Activated gamma-delta T cell treated with Interleukin-2 at 50 U/mL for 16 hours (primary cell): Measurements from ENCODE around the gene PLCB2.

Experiments used
- DNase-seq: peaks from one replicate; pipeline ENCODE4 v3.0.0-alpha.2; 2020

Gene PLCB2

DNA sequence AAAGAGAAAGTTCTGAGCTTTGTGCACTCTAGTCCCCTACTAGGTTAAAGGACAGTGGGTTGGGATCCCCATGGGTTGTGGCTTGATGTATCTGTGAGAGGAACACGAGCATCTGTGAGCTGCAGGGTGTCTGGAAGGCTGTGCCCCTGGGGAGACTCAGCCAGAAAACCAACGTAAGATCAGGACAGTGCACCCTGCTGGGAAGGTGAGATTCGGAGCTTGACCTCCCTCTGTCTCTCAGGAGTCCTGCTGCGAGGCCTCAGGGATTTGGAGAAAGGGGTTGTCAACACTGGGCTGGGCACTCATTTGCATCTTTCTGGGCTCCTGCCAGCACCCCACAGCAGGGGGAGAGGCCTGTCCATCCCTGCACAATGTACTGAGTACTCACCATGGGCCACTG lies 40.1 kb downstream of the PLCB2 start:
- DNase-seq, result no peak

DNA sequence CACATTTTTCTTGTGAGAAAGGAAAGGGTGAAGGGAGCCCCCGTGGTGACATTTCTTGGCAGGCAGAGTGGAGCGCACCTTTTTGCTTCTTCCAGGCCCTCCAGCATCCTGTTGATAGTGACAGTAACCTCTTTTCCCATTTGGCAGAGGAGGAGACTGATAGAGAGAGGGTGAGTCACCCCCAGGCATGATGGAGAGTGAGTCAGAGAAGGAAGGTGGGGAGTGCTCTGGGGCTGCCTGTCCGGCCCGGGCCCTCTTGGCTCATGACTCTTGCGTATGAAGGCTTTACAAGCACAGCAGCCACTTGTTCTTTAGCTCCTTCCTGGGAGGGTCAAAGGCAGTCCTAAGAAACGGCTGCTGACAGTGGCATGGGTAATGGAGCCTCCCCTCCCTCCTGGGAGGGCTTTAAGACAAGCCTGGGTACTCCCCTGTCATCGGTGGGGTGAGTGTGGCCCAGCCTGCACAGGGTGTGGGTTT lies 40.9 kb downstream of the PLCB2 start:
- no peak for DNase-seq

DNA sequence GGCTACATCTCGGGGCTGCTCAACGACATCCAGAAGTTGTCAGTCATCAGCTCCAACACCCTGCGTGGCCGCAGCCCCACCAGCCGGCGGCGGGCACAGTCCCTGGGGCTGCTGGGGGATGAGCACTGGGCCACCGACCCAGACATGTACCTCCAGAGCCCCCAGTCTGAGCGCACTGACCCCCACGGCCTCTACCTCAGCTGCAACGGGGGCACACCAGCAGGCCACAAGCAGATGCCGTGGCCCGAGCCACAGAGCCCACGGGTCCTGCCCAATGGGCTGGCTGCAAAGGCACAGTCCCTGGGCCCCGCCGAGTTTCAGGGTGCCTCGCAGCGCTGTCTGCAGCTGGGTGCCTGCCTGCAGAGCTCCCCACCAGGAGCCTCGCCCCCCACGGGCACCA lies 41.9 kb downstream of the PLCB2 start:
- no peak for DNase-seq

DNA sequence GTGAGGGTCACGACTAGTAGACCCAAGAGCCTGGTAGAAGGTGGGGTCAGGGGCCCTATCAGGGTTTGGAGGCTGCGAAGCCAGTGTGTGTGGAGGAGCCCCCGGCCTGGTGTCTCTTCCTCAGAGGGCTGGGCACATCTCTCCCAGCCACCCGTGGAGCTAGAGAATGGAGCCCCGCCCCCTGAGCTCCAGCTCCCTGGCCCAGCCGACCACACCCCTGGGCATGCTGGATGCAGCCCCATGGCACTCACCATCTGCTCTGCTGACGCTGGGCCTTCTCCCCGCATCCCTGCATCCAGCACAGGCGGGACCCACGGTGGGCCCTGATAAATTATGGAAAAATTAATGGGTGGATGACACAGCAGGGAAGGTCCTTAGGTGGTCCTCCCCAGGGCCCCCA lies 42.4 kb downstream of the PLCB2 start:
- no peak for DNase-seq

DNA sequence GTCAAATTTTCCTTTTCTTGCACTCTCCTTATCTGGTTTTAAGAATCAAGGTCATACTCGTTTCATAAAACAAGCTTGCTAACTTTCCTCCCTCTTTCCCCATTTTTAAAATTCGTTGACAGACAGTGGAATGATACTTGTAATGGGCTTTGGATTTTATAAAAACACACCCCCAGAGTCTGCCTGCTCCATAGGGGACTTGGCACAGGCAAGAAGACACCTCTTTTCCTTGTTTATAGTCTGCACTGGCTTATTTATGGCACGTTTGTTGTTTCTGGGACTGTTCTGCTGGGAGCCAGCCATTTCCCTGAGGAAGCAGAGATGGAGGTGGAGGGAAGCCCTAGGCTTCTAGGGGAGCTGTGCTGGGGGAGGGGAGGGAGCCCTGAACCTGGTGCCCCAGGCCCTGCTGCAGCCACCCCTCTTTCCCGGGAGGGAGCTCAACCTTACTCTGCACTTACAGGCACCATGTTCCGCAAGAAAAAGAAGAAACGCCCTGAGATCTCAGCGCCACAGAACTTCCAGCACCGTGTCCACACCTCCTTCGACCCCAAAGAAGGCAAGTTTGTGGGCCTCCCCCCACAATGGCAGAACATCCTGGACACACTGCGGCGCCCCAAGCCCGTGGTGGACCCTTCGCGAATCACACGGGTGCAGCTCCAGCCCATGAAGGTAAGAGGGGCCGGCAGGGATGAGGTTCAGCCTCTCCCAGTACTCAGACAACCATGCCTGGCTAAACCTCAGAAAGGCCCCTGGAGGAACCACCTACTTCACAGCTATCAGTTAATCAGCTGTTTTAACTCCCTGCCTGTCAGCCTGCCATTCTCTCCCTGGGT lies 43.2 kb downstream of the PLCB2 start:
- no peak for DNase-seq

DNA sequence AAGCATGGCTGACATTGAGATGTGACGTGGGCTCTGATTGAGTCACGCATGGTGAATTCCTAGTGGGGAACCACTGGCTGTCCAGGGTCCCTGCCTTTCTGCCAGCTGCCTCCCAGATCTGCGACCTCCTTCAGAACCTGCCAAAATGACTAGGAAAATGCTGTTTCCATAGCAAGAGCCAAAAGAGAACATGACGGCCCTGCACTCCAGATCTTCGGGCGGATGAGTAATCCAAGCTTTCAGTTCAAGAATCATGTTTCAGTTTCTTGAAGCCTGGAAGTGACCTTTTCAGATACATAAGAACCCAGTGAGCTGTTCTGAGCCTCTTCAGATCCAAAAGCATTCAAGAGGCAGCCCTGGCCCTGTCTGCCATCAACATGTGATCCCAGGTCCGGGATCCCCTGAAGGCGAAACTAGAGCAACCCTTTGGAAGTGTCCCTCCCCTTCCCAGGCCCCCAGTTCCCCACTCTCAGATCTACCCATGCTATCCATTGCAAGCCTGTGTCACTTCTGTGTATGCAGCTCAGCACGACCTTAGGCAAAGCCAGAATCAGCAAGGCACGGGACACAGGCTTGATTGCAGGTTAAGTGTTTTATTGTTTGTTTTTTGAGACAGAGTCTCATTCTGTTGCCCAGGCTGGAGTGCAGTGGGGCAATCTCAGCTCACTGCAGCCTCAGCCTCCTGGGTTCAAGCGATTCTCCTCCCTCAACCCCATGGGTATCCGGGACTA lies 44.5 kb downstream of the PLCB2 start:
- DNase-seq, result no peak

DNA sequence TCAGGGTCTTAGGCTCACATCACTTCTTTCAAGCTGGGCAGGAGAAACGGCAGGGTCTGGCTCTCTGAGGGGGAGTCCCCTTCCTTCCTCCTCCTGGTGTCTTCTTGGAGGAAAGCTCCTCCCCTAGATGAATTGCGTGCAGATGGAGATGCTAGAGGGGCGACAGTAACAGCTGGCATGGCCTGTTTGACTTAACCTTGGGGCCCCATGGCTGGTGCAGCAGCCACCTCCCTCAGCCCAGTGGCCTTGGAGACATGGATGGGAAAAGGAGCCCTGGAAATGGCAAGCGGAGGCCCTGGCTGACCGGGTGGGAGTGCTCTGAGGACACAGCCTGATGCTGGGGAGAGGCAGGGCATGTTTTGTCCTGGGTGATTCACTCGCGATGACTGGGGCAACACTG lies 48.7 kb downstream of the PLCB2 start:
- DNase-seq, result no peak

DNA sequence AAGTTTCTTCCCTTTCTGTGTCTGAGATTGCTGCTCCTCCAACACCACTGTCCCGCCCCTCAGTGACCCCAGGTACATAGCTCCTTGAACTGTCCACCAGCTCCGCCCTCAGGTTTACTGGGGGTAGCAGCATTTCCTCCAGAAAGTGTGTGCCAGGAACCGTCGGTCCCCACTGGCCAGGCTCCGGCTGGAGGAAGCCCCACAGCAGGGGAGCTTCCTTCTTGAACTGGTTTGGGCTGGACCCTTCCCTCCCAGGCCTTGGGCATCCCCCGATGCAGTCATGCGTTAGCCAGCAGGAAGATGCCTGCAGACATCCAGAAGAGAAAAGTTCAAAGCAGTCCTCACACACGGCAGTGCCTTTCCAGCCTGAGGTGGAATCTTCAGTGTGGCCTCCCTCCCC lies 49.2 kb downstream of the PLCB2 start:
- no peak for DNase-seq

DNA sequence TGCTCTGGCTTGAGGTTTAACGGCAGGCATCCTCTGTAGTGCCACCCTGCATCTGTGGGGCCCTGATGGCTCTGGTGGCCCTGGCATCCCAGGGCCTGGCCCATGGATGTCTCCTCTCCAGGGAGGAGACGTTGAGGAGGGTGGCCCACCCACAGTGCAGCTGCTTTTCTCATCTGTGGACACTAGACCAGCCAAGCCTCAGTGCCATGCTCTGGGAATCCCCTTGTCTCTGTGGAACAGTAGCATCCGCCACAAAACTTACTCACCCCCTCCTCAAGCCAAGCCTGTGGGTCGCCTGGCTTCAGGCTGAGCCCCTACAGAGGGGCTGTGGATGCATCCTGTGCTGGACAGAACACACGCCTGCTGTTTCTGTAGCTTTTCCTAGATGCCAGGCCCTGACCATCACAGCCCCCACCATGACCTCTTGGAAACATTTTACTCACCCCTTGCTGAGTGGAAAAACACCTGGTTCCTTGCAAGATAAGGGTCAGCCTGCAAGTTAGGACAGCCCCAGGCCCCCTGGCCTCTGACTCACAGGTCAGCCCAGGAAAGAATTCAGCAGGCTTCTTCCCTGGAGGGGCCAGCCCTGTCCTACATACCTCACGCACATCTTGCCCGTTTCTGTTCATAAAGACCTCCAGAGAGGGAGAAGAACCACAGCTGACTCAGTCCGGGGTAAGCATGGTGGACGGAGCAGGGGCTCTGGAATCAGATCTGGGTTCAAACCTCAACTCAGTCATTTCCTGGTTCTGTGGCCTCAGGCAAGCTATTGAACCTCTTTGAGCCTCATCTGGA lies 49.9 kb downstream of the PLCB2 start:
- no peak for DNase-seq

DNA sequence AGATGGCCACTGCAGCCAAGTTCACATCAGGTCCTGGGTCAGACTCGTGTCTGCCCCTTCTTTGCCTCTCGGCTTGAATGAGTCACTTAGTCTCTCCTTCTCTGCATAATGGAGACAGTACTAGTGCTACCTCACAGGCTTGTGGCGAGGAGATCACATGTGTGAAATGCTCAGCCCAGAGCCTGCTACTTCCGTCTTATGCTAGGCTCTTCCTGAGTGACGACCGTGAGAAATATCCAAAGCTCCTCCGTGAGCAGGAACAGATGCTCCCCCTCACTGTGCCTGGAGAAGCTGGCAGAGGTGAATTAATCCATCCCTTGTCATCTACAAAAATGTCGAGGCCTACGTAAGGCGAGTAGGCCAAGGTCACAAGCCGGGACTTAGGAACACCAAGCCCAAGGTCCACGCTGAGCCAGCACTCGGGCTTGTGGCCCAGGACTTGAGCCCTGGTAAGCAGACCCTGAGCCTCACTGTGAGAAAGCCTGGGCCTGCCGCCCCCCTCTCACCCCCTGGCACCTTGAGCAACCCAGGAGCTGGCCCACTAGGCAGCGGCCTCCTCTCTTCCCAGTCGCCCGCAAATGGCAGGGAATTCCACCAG lies 51.0 kb downstream of the PLCB2 start:
- DNase-seq, result no peak

DNA sequence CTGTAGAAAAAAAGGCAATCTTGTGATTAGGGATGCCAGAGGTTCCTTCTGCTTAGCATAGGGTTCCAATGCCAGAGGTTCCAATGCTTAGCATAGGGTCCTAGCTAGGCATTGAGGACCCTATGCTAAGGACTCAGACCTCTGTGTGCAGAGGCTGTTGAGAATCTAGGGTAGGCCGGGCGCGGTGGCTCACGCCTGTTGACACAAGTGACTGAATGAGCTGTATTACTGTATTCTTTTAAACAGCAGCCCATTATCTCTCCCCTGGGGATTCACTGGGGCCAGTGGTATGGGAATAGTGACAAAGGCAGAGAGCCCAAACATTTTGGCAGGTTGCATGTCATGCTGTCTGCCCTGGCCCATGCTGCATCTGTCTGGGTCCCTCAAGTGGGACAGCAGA lies 52.7 kb downstream of the PLCB2 start:
- DNase-seq, result no peak

DNA sequence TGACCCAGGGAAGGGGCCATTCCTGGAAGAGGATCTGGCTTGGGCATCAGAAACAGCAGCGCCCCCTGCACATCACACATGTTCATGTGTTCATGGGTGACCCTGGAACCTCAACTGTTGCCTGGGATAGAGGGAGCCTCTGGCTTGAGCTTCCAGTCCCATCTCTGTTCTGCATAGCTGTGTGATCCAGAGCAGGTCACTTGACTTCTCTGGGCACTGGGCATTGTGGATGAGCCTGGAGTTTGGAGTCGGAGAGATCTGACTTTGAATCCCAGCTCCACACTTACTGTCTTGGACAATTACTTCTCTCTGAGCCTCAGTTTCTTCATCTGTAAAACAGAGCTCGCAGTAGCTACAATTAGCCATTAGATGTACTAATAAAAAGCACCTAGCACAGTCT lies 53.3 kb downstream of the PLCB2 start:
- DNase-seq, result no peak

DNA sequence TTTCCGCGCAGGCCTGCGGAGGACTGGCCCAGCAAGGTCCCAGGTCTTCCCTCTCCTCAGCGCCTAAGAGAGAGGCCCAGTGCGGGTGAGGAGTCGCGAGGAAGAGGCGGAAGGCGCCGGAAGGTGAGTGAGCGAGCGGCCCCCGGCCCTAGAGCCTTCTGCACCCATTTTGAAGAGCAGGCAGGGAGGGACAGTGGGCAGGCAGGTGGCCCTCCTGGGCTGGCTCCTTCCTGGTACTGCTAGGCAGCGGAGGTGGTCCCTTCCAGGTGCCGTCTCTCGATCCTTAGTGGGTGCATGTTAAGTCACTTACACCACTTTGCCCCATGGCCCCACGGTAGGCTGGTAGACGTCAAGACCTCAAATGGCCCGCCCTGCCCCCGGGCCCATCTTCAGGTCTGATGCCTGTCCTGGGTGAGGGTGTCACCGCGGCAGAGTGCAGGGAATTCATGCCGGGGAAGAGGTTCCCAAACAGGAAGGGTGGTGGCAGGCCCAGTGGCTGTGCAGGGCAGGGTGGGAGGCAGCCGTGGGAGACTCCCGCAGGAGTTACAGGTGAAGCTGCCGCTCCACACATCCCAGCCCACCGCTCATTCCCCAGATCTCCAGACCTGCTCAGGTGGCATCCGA lies 54.5 kb downstream of the PLCB2 start:
- DNase-seq, result no peak

DNA sequence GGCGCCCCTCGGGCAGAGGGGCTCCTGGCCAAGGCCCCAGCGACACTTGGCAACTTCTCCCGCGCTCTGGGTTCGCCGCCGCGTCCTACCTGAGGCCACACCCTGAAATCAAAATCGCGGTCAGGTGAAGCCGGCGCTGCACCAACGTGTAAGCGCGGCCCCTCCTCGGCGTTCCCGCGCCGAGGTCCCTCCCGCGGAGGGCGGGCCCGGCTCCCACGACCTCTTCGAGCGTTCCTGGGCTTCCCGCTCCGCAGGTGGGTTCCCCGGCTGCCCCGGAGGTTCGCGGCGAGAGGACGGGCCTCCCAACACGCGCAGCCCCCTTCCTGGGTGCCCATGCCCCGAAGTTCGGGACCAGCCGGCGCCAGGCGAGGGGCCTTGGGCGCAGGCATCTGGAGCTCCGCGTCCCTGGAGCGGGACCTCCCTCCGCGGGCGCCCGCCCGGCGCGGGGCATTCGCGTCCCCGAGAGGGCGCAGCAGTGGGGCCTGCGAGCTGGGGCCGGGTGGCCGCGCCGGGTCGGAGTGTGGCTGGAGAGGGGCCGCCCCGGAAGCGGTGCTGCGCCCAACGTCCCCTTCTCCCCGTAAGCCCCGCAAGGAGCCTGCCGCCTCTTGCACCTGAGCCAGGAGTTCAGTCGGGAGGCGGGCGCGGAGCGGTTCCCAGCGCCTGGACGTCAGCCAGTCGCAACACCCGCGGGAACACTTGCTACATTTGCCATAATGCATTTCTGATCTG lies 55.1 kb downstream of the PLCB2 start:
- no peak for DNase-seq

DNA sequence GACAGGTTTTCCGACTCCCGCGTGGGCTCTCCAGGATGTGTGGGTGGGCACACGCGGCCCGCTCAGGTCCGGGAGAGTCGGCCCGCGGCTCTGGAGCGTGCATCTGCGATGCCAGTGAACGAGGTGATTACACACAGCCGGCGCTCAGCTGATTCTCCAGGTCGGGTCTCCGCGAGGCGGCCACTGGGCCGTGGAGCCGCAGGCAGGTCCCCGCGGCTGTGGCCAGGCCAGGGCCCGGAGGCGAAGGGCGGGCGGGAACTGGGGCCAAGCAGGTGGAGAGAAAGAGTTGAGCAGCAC lies 55.6 kb downstream of the PLCB2 start:
- DNase-seq, result no peak

DNA sequence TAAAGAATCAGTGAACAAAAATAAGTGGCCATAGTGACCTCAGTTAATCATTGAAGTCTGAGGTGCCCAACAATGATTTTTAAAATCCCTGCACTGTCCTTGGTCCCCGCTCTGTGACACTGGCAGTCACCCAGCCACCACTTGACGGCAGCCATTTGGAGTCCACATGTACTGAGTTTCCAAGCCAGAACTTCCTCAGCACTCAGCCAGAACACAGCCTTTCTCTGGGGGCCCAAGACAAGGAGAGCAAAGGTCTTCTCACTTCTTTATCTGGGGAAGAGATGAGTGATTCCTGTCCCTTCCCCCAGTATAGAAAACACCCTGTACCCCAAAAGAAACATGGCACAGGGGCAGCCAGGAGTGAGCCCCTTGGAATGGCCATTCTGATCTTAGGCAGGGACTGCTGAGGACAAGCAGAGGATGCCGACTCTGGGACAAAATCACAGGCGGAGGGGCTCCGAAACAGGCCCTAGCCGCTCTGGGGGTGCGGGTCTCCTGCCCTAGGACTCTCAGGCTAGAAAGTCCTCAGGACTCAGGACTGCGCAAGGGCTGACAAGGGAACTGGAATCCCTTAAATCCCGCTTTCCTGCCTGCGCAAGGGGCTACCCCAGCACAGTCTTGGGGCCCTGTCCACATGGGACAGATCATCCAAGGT lies 56.1 kb downstream of the PLCB2 start:
- no peak for DNase-seq

DNA sequence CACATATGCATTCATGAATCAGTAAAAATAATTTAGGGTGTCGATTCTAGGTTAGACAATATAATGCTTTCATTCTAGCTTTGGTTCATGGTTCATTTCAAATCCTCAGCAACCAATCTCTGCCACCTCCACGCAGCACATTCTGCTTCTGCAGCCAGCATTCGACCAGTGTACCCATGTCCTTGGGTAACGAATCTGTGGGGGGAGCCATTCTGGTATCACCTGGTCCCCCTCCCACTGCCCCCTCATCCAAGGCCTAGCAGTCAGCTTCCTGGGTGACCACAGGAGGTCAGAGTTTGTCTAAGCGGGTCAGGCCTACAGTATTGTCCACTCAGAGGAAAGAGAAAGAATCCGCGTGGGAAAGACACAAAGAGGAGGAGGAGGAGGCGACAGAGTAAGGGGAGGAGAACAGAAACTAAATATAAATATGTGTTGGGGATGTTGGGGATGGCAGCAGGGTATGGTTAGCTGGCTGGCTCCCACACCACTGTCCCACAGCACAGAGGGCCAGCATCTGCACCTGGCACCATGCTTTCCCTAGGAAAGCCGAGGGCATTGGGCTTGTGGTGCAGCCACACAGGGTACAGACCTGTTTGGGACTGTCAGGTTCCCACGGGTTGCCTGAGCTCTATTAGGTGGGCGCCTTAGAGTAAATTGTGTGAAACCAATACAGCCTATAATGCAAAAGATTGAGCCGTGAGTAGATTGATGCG lies 56.8 kb downstream of the PLCB2 start:
- no peak for DNase-seq

DNA sequence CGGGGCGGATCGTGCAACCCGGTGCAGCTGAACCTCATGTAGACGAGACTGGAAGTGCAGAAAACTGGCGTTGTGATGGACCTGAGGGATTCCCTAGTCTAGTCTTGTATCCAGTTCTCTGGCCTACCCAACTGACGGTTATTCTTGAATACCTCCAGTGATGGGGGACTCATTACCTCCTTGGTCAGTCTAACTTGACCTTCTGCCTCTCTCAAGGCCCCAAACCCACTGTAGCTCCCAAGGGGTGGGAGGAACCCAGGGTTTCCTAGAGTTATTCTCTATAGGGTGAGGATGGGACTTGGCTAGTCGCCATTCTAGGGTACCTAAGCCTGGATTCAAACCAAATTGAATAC lies 57.5 kb downstream of the PLCB2 start:
- no peak for DNase-seq

DNA sequence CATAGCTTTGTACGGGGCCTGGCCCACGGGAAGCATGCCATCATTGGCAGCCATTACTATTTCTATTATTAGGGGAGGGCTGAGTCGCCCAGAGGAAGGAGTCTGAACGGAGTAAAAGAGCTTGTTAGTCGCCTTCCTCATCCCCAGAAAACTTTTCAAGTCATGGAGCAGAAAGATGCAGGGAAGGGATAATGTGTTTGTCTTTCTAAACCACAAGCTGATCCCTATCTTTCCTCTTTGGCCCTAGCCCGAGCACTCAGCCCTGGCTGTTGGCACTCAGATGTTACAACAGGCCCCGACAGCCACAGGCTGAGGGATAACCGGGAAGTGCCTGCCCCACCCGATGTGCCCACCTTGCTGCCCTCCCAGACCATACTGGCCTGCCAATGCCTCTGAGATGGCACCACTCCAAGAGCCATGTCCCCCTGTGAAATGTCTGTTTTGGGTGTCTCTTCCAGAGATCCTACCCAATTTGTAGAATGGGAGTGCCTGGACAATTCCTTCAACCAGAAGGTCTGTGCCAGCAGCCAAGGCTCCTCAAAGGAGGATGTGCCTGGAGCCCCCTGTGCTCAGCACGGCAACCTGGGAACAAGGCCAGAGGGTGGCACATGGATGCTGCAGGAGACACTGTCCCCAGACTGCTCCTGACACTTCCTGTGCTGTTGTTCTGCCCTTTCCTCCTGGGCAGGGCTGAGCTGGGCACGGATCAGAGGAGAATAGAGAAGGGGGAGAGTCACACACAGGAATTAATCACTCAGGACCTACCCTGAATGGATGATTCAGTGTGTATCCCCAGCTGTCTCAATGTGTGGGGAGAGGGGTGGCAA lies 58.0 kb downstream of the PLCB2 start:
- no peak for DNase-seq
